H9 (cell line): ENCODE measurements around the gene CTSE. TPM values are rescaled to one million over a fixed set of nuclear protein-coding genes. Genes with fewer than 3 reads are reported as not detected.
"Not testable (repeated sequence)": the region's sequence is repeated elsewhere in the genome, so short reads cannot be mapped to it uniquely, and the experiment has no call there.

Experiments used
- DNase-seq: peaks from one replicate; pipeline ENCODE4 v3.0.0-alpha.2; 2017
- H2AFZ ChIP-seq: one replicate; pipeline ENCODE4 v1.6.1; 2013; ENCODE audit warnings: mild to moderate bottlenecking, low read length, control low read depth, moderate library complexity
- H2AK5ac ChIP-seq: 2 replicates; pipeline ENCODE4 v1.6.1; 2013; ENCODE audit warnings: low read length, control low read depth, mixed read lengths; ENCODE audit not compliant: insufficient read length
- H2BK120ac ChIP-seq: one replicate; pipeline ENCODE4 v1.6.1; 2013; ENCODE audit warnings: low read depth, mild to moderate bottlenecking, low read length, control low read depth, inconsistent platforms; ENCODE audit not compliant: poor library complexity, severe bottlenecking
- H2BK12ac ChIP-seq: 2 replicates; pipeline ENCODE4 v1.6.1; 2013; ENCODE audit warnings: low read length, control low read depth, mixed read lengths, low read depth; ENCODE audit not compliant: insufficient read length
- H2BK15ac ChIP-seq: 2 replicates; pipeline ENCODE4 v1.6.1; 2013; ENCODE audit warnings: low read depth, low read length, control low read depth
- H2BK20ac ChIP-seq: one replicate; pipeline ENCODE4 v1.6.1; 2013; ENCODE audit warnings: low read depth, mild to moderate bottlenecking, low read length, control low read depth, inconsistent platforms; ENCODE audit not compliant: poor library complexity, severe bottlenecking
- H2BK5ac ChIP-seq: 2 replicates; pipeline ENCODE4 v1.6.1; 2013; ENCODE audit warnings: low read length, control low read depth, mixed read lengths; ENCODE audit not compliant: insufficient read length
- H3K14ac ChIP-seq: 2 replicates; pipeline ENCODE4 v1.6.1; 2013; ENCODE audit warnings: low read length, control low read depth; ENCODE audit not compliant: insufficient read depth
- H3K18ac ChIP-seq: 2 replicates; pipeline ENCODE4 v1.6.1; 2013; ENCODE audit warnings: low read depth, mild to moderate bottlenecking, mixed read lengths, low read length, control low read depth; ENCODE audit not compliant: insufficient read length
- H3K23ac ChIP-seq: 2 replicates; pipeline ENCODE4 v1.6.1; 2013; ENCODE audit warnings: low read length, control low read depth, mixed read lengths, low read depth; ENCODE audit not compliant: insufficient read length
- H3K23me2 ChIP-seq: 2 replicates; pipeline ENCODE4 v1.6.1; 2013; ENCODE audit warnings: low read depth, mild to moderate bottlenecking, mixed read lengths, low read length, control low read depth; ENCODE audit not compliant: insufficient read length, poor library complexity, severe bottlenecking
- H3K27ac ChIP-seq: 2 replicates; pipeline ENCODE4 v1.5.1; 2013; ENCODE audit warnings: low read length, control low read depth, mixed read lengths, low read depth; ENCODE audit not compliant: insufficient read length
- H3K27me3 ChIP-seq: 2 replicates; pipeline ENCODE4 v1.6.1; 2013; ENCODE audit warnings: low read length, control low read depth, inconsistent platforms; ENCODE audit not compliant: insufficient read depth
- H3K4ac ChIP-seq: 2 replicates; pipeline ENCODE4 v1.6.1; 2013; ENCODE audit warnings: low read depth, mild to moderate bottlenecking, control low read depth, inconsistent platforms, low read length, moderate library complexity
- H3K4me1 ChIP-seq: 2 replicates; pipeline ENCODE4 v1.6.1; 2013; ENCODE audit warnings: low read length, control low read depth, inconsistent platforms; ENCODE audit not compliant: insufficient read depth
- H3K4me2 ChIP-seq: 2 replicates; pipeline ENCODE4 v1.6.1; 2013; ENCODE audit warnings: low read length, control low read depth, mixed read lengths; ENCODE audit not compliant: insufficient read length, insufficient read depth
- H3K56ac ChIP-seq: 2 replicates; pipeline ENCODE4 v1.6.1; 2013; ENCODE audit warnings: low read depth, mild to moderate bottlenecking, mixed read lengths, low read length, control low read depth; ENCODE audit not compliant: insufficient read length
- H3K79me1 ChIP-seq: 2 replicates; pipeline ENCODE4 v1.6.1; 2013; ENCODE audit warnings: low read depth, mild to moderate bottlenecking, moderate library complexity, low read length, control low read depth, inconsistent platforms; ENCODE audit not compliant: insufficient read depth, poor library complexity, severe bottlenecking
- H3K79me2 ChIP-seq: 2 replicates; pipeline ENCODE4 v1.6.1; 2013; ENCODE audit warnings: low read length, control low read depth, inconsistent platforms; ENCODE audit not compliant: insufficient read depth
- H3K9ac ChIP-seq: 2 replicates; pipeline ENCODE4 v1.6.1; 2013; ENCODE audit warnings: low read length, control low read depth, mixed read lengths; ENCODE audit not compliant: insufficient read length; ENCODE audit errors: extremely low read depth
- H3K9me3 ChIP-seq: one replicate; pipeline ENCODE4 v1.6.1; 2013; ENCODE audit warnings: low read depth, low read length, inconsistent platforms; ENCODE audit not compliant: control insufficient read depth
- H3T11ph ChIP-seq: one replicate; pipeline ENCODE4 v1.6.1; 2013; ENCODE audit warnings: mild to moderate bottlenecking, low read length, control low read depth, inconsistent platforms
- H4K20me1 ChIP-seq: one replicate; pipeline ENCODE4 v1.6.1; 2013; ENCODE audit not compliant: control insufficient read depth, insufficient read length, insufficient read depth
- H4K5ac ChIP-seq: 2 replicates; pipeline ENCODE4 v1.6.1; 2013; ENCODE audit warnings: low read depth, mild to moderate bottlenecking, mixed read lengths, low read length, control low read depth; ENCODE audit not compliant: insufficient read length
- H4K8ac ChIP-seq: replicated peaks from 2 replicates; pipeline ENCODE4 v1.6.1; 2013; ENCODE audit warnings: low read length, control low read depth, mixed read lengths, low read depth; ENCODE audit not compliant: insufficient read length
- H4K91ac ChIP-seq: 2 replicates; pipeline ENCODE4 v1.6.1; 2013; ENCODE audit warnings: low read depth, mild to moderate bottlenecking, moderate library complexity, mixed read lengths, low read length, control low read depth; ENCODE audit not compliant: insufficient read length
- H3K27ac Mint-ChIP-seq, 3 experiments: 2 replicates in 2 of 3; 3 replicates in 1 of 3; pipeline ENCODE4 v1.8.0; 2020 to 2021; ENCODE audit warnings: mixed read lengths in 3 of 3, mild to moderate bottlenecking in 1 of 3, moderate library complexity in 1 of 3
- H3K27me3 Mint-ChIP-seq: 2 replicates; pipeline ENCODE4 v1.8.0; 2021; ENCODE audit warnings: low read depth, mild to moderate bottlenecking, moderate library complexity, mixed read lengths
- H3K36me3 Mint-ChIP-seq, 3 experiments: 2 replicates in 2 of 3; 3 replicates in 1 of 3; pipeline ENCODE4 v1.8.0; 2020 to 2021; ENCODE audit warnings: low read depth in 3 of 3, mixed read lengths in 3 of 3; ENCODE audit not compliant: insufficient read depth in 1 of 3
- H3K4me1 Mint-ChIP-seq, 2 experiments: 2 replicates each; pipeline ENCODE4 v1.8.0; 2020; ENCODE audit warnings: mixed read lengths in 2 of 2
- H3K4me3 Mint-ChIP-seq, 2 experiments: 2 replicates in 1 of 2; 3 replicates in 1 of 2; pipeline ENCODE4 v1.8.0; 2020 to 2021; ENCODE audit warnings: mild to moderate bottlenecking in 2 of 2, mixed read lengths in 2 of 2, moderate library complexity in 1 of 2
- H3K9me3 Mint-ChIP-seq, 2 experiments: 2 replicates in 1 of 2; 3 replicates in 1 of 2; pipeline ENCODE4 v1.8.0; 2020; ENCODE audit warnings: mild to moderate bottlenecking in 2 of 2, mixed read lengths in 2 of 2, moderate library complexity in 1 of 2
- WGBS: extraction: QIAGEN DNeasy Blood & Tissue Kit; methylation state at CpG from one replicate; pipeline ENCODE4 v1.1.7; 2013; ENCODE audit warnings: missing lambda C conversion rate, low lambda C conversion rate, mixed read lengths; ENCODE audit not compliant: insufficient read length; ENCODE audit errors: extremely low coverage; 5-methylcytosine and 5-hydroxymethylcytosine counted together
- total RNA-seq: library from RNA; stranded (reverse); gene quantifications from 2 replicates; pipeline ENCODE4 v1.2.1, GENCODE V29; 2021

Gene CTSE
- total RNA-seq, 1 experiment from 2014 or later: not detected

- not testable (repeated sequence) for H3K14ac ChIP-seq, H3K27me3 ChIP-seq, H2BK15ac ChIP-seq, H3K4me3 Mint-ChIP-seq, H3K79me1 ChIP-seq, H2BK20ac ChIP-seq, H3K79me2 ChIP-seq, H3K9me3 ChIP-seq, DNase-seq, H3T11ph ChIP-seq, H3K23ac ChIP-seq, H3K4me2 ChIP-seq, H3K9ac ChIP-seq, H4K8ac ChIP-seq, H2AK5ac ChIP-seq, H3K4me1 ChIP-seq, H2BK12ac ChIP-seq, H3K18ac ChIP-seq, H4K91ac ChIP-seq, H4K20me1 ChIP-seq, H2BK120ac ChIP-seq, H3K23me2 ChIP-seq, H3K27ac Mint-ChIP-seq, H2BK5ac ChIP-seq, H3K56ac ChIP-seq, H3K27ac ChIP-seq, H3K27me3 Mint-ChIP-seq, H3K4ac ChIP-seq, H2AFZ ChIP-seq, H4K5ac ChIP-seq
- peaks cover 14 to 18% of the 10 kb centered on the region in 2 experiments for H3K9me3 Mint-ChIP-seq
- peaks cover 6 to 10% (median 9%) of the 10 kb centered on the region in 3 experiments for H3K36me3 Mint-ChIP-seq
- no CpG with 5 or more reads among the region's 35 CpGs for WGBS
- peaks cover 0 to 17% of the 10 kb centered on the region in 2 experiments; a peak in 2 of 4 replicates for H3K4me1 Mint-ChIP-seq
These were observed 40.3 kb upstream of the CTSE start for GRCh38 chr1:206064001-206064400.
